HCEC 1CT (cell line): ENCODE results near the gene DIPK1A.
A peak's percentile ranks its signal among the peaks of the same experiment; 100 is the strongest.

Experiments
- DNase-seq: peaks from one replicate; pipeline ENCODE4 v3.0.0-alpha.2; 2017

The DIPK1A gene

GRCh38 chr1:92961131-92961895 is at the start of gene DIPK1A:
DIPK1A (minus strand) TSS chr1:92961462; CDS start chr1:92961429, 33 bp downstream.
- DNase-seq, result peak; percentile 76

GRCh38 chr1:93007941-93008577 is 46.8 kb upstream of the DIPK1A start:
- DNase-seq, result peak; percentile 88

DNA sequence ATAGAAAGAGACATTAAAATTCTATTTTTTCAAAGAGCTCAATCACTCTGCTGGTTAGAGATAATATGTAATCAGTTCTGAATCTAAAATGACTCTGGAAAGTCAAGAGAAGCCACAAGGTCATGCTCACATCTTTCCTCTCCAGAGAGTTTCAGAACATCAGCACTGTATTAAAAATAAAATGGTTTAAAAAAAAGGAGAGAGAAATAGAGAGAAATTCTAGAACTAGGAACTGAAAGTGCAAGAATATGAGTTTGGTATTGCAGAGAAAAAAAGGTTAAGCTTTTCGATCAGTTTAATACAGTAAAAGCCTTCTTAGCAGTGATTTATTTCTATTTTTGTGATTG is 44.0 kb upstream of the DIPK1A start:
- DNase-seq, result no peak

GRCh38 chr1:93004566-93005251 is 43.4 kb upstream of the DIPK1A start:
- no peak for DNase-seq

DNA sequence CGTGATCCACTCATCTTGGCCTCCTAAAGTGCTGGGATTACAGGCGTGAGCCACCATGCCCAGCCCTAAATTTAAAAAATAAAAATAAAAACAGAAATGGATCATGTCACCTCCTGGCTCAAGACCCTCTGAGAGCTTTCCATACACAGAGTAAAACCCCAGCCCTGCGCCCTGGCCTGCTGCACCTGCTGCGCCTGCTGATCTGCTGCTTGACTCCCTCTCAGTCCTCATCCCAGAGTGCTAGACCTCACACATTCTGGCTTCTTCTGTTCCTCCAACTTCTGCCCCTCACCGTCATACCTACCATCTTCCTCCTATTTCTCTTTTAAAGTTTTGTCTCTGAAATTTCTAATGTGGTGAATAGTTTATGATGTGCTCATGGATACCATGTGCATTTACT is 42.7 kb upstream of the DIPK1A start:
- no peak for DNase-seq

- no peak for DNase-seq
Measured at GRCh38 chr1:93002781-93003180, 41.5 kb upstream of the DIPK1A start.

DNA sequence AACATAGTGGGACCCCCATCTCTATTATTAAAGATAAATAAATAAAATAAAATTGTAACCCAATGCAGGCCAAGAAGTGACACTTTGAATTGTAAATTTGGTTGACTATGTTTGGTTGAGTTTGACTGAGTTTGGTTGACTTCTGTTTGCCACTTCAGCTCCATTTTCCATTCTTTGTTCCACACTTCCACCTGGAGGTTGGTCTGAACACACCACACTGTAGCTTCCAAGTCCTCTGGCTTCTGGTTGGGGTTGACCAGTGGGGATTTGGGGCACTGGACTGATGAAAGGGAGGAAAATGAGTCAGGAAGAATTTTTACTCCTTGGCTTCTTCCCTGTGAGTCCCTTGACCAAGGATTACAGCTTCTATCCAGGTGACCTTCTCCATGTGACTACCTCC is 40.6 kb upstream of the DIPK1A start:
- no peak for DNase-seq

DNA sequence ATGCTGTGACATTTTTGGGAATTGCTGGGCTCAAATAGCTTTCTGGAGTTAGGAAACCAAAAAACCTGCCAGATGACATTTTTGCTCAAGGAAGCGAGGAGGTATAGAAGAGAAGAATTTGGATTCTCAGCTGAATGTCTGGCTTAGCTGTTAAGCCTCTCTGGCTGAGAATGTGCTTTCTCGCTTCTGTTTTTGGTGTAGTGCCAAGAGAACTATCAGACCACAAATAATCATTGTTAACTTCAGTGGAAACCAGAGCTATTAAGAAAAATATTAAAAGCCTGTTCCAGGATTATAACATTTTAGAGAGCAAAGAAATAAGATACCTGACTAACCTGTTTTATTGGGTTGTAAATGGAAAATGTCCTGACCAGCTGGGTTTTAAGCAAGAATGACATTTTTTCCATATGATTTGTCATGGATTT is 39.5 kb upstream of the DIPK1A start:
- no peak for DNase-seq

- no peak for DNase-seq
Measured at GRCh38 chr1:93000291-93000690, 39.0 kb upstream of the DIPK1A start.

DNA sequence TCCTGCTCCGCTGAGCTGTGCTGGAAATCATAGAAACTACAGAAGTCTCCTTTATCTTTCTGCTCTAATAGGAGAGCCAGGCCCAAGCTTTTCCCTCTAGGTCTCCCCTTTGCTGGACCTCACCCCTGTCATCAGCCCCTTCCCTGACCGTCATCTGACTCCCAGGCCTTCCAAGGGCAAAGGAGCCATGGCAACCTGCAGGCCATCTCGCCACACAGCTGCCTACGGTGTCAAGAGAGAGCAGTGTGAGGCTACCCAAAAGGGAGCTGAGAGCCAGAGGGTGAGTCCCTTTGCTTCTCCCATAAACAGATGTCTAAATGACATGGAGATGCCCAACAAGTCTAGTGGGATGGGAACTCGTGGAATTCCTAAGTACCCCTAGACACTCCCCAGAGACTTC is 37.6 kb upstream of the DIPK1A start:
- no peak for DNase-seq

GRCh38 chr1:92995441-92996430 is 34.5 kb upstream of the DIPK1A start:
- no peak for DNase-seq

GRCh38 chr1:92994105-92994712 is 32.9 kb upstream of the DIPK1A start:
- peak; percentile 66 for DNase-seq

GRCh38 chr1:92993581-92993980 is 32.3 kb upstream of the DIPK1A start:
- DNase-seq, result no peak

- no peak for DNase-seq
Measured at GRCh38 chr1:92992877-92993276, 31.6 kb upstream of the DIPK1A start.

DNA sequence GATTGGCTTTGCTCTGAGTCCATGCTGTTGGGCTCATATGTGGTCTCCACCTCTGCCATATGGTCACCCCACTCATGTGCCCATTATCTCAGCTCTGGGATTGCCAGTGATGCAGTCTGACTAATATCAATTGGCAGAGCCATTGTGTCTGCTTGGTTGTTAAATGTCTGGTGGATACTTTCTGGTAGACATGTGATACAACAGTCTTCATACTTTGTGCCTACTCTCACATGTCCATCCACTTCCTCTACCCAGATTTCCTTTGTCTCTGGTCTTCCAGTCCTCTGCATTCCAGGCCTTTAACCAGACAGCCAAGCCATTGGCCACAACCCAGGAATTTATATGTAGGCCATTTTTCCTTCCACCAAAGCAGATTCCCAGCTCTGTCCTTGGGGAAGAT is 30.8 kb upstream of the DIPK1A start:
- DNase-seq, result no peak

GRCh38 chr1:92990828-92991227 is 29.6 kb upstream of the DIPK1A start:
- DNase-seq, result no peak

DNA sequence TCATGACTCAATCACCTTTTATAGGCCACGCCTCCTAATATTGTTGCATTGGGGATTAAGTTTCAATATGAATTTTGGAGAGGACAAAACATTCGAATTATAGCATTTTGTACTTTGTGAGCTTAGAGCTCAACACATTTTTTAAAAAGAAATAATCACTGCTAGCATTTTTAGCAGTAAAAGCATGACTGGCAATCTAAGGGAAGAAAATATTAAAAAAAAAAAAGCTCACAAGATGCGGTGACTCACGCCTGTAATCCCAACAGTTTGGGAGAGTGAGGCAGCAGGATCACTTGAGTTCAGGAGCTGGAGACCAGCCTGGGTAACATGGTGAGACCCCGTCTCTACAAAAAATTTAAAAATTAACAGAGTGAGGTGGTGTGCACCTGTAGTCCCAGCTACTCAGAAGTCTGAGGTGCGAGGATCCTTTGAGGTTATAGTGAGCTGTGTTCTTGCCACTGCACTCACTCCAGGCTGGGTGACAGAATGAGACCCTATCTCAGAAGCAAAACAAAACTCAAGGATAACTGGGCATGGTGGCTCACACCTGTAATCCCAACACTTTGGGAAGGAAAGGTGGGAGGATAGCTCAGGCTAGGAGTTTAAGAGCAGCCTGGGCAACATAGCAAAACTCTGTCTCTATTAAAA is 28.8 kb upstream of the DIPK1A start:
- peak; percentile 52 for DNase-seq

- DNase-seq, result peak; percentile 33
Measured at GRCh38 chr1:92989253-92989652, 28.0 kb upstream of the DIPK1A start.

GRCh38 chr1:92987462-92987861 is 26.2 kb upstream of the DIPK1A start:
- DNase-seq, result no peak

- no peak for DNase-seq
Measured at GRCh38 chr1:92985101-92985500, 23.8 kb upstream of the DIPK1A start.

- no peak for DNase-seq
Measured at GRCh38 chr1:92980732-92981647, 19.7 kb upstream of the DIPK1A start.
